K562 (cell line): ENCODE data around the gene PLXDC1. TPM values are rescaled to one million over a fixed set of nuclear protein-coding genes. Genes with fewer than 3 reads are reported as not detected.

Experiments
- CTBP1 ChIP-seq: fragments of 450-650 bp; IDR thresholded peaks from 2 replicates; pipeline ENCODE4 v1.6.1; 2016; ENCODE audit warnings: borderline replicate concordance
- E2F1 ChIP-seq: sonication (generic); formaldehyde crosslinking; IDR thresholded peaks from 2 replicates; pipeline ENCODE4 v1.8.1; 2023; ENCODE audit warnings: mild to moderate bottlenecking, missing genetic modification reagents, moderate library complexity
- E2F3 ChIP-seq: fragments of 250-450 bp; sonication (Bioruptor Pico); IDR thresholded peaks from 2 replicates; pipeline ENCODE4 v1.4.0; 2020; ENCODE audit warnings: mild to moderate bottlenecking
- PHF8 ChIP-seq: fragments of 200-600 bp; sonication (generic); IDR thresholded peaks from 2 replicates; pipeline ENCODE4 v1.6.1; 2012; ENCODE audit warnings: mixed run types, mild to moderate bottlenecking, inconsistent platforms, low read length, moderate library complexity, borderline replicate concordance
- POLR2B ChIP-seq: fragments of 450-650 bp; IDR thresholded peaks from 2 replicates; pipeline ENCODE4 v1.6.1; 2018; ENCODE audit warnings: low read depth; ENCODE audit not compliant: partially characterized antibody
- RBM14 ChIP-seq: fragments of 200-400 bp; formaldehyde crosslinking; IDR thresholded peaks from 2 replicates; pipeline ENCODE4 v1.6.1; 2018; ENCODE audit warnings: low read depth, mild to moderate bottlenecking, low read length, moderate library complexity, borderline replicate concordance; ENCODE audit not compliant: insufficient read depth
- RHOXF2B ChIP-seq: fragments of 250-450 bp; sonication (Bioruptor Pico); conservative IDR thresholded peaks from 2 replicates; pipeline ENCODE4 v1.5.1; 2021
- SAP30 ChIP-seq: fragments of 200-600 bp; sonication (generic); IDR thresholded peaks from 2 replicates; pipeline ENCODE4 v1.6.1; 2012; ENCODE audit warnings: borderline replicate concordance, low read depth, mild to moderate bottlenecking, moderate library complexity, low read length, control low read depth, inconsistent platforms; ENCODE audit not compliant: insufficient read depth, poor library complexity, severe bottlenecking
- SIN3A ChIP-seq, 2 experiments: fragments of 150-350 bp in 1 of 2; IDR thresholded peaks; 2 replicates each; pipeline ENCODE4 v1.6.1; 2011 to 2016; ENCODE audit warnings: borderline replicate concordance in 2 of 2, low read depth in 2 of 2, low read length in 2 of 2, mild to moderate bottlenecking in 2 of 2, moderate library complexity in 2 of 2; ENCODE audit not compliant: control insufficient read depth in 1 of 2
- SIRT6 ChIP-seq: IDR thresholded peaks from one replicate; pipeline ENCODE4 v1.6.1; 2012; ENCODE audit warnings: low read depth, mild to moderate bottlenecking, control low read depth, inconsistent platforms, low read length, moderate library complexity
- SOX6 ChIP-seq: fragments of 450-650 bp; IDR thresholded peaks from 2 replicates; pipeline ENCODE4 v1.6.1; 2014; ENCODE audit warnings: mild to moderate bottlenecking
- SRF ChIP-seq, 2 experiments: fragments of 250-450, 450-650 bp in 1 of 2; sonication (Bioruptor Pico) in 1 of 2; sonication (generic) in 1 of 2; formaldehyde crosslinking; IDR thresholded peaks; 2 replicates each; pipeline versions ENCODE4 v1.5.0 to v1.5.1; 2020 to 2022; ENCODE audit warnings: mild to moderate bottlenecking in 1 of 2, missing genetic modification reagents in 1 of 2
- STAT6 ChIP-seq: sonication (generic); formaldehyde crosslinking; IDR thresholded peaks from 2 replicates; pipeline ENCODE4 v1.8.1; 2023; ENCODE audit warnings: mild to moderate bottlenecking, missing genetic modification reagents
- TAF1 ChIP-seq: IDR thresholded peaks from 2 replicates; pipeline ENCODE4 v1.6.1; 2011; ENCODE audit warnings: mild to moderate bottlenecking, low read length, moderate library complexity; ENCODE audit not compliant: insufficient read depth, control insufficient read depth, severe bottlenecking; ENCODE audit errors: extremely low read depth
- TGIF2 ChIP-seq: sonication (generic); formaldehyde crosslinking; IDR thresholded peaks from 2 replicates; pipeline ENCODE4 v1.8.1; 2022; ENCODE audit warnings: mild to moderate bottlenecking, missing genetic modification reagents, moderate library complexity
- ZBED1 ChIP-seq: IDR thresholded peaks from 2 replicates; pipeline ENCODE4 v1.6.1; 2014
- ZNF217 ChIP-seq: sonication (generic); formaldehyde crosslinking; IDR thresholded peaks from 2 replicates; pipeline ENCODE4 v1.8.0; 2022; ENCODE audit warnings: mild to moderate bottlenecking, missing genetic modification reagents
- ZNF282 ChIP-seq: sonication (generic); formaldehyde crosslinking; IDR thresholded peaks from 2 replicates; pipeline ENCODE4 v1.8.1; 2023; ENCODE audit warnings: missing genetic modification reagents
- ZNF707 ChIP-seq: fragments of 250-450 bp; sonication (Bioruptor Pico); conservative IDR thresholded peaks from 2 replicates; pipeline ENCODE4 v1.8.0; 2022; ENCODE audit warnings: inconsistent platforms, mild to moderate bottlenecking, moderate library complexity
- polyA plus RNA-seq, 8 experiments: library from polyadenylated mRNA; depleted of rRNA in 4 of 8; stranded (reverse) in 5 of 8; unstranded in 3 of 8; fragments of >200 nt; fragmentation: Nextera tagmentation in 2 of 8; fragmentation: Illumina TruSeq in 1 of 8; extraction: Ambion mirVana in 2 of 8; extraction: Trizol in 1 of 8; gene quantifications; 2 replicates each; pipeline versions ENCODE4 v1.2.1 to v1.2.3, GENCODE V29; 2011 to 2014; ENCODE audit warnings: inconsistent platforms in 1 of 8, missing spikeins in 1 of 8
- total RNA-seq, 7 experiments: library from RNA; depleted of rRNA in 6 of 7; stranded (reverse); fragments of >200 nt in 6 of 7; fragmentation: Illumina TruSeq in 2 of 7; extraction: Trizol in 2 of 7; gene quantifications; 2 replicates each; pipeline versions ENCODE4 v1.2.1 to v1.2.3, GENCODE V29; 2011 to 2021; ENCODE audit warnings: low replicate concordance in 1 of 7
- TF ChIP-seq, protein P1 (sequence below): fragments of 250-450 bp; sonication (Bioruptor Pico); IDR thresholded peaks from 2 replicates; pipeline ENCODE4 v1.5.0; 2020; ENCODE audit warnings: mild to moderate bottlenecking

Gene PLXDC1
- total and polyA plus RNA-seq, 9 of the 15 experiments (the other 6 are each of a cell fraction or from before 2014, with no cell fraction given): not detected

GRCh38 chr17:39200070-39200879 lies 48.8 kb upstream of the PLXDC1 start, which contains the start of gene RPL19 (continued):
- TF ChIP-seq STAT6 (CRISPR knock-in tag): peak; percentile 56; the same call in 1 of the 2 replicates
- TF ChIP-seq ZNF282: no peak
- TF ChIP-seq ZNF217 (CRISPR knock-in tag): no peak
- TF ChIP-seq POLR2B: peak; percentile 94
- 0 out of 2 replicates have a peak, but pooled peaks have one; percentile 14 for TF ChIP-seq E2F3 (CRISPR knock-in tag)
- peak; percentile 96 for TF ChIP-seq PHF8
- no peak for TF ChIP-seq RHOXF2B (CRISPR knock-in tag)
- TF ChIP-seq SIRT6: no peak
- no peak; the same call in 1 of the 2 replicates for TF ChIP-seq ZBED1
- peak; percentile 94 for TF ChIP-seq TAF1
- TF ChIP-seq, protein P1, sequence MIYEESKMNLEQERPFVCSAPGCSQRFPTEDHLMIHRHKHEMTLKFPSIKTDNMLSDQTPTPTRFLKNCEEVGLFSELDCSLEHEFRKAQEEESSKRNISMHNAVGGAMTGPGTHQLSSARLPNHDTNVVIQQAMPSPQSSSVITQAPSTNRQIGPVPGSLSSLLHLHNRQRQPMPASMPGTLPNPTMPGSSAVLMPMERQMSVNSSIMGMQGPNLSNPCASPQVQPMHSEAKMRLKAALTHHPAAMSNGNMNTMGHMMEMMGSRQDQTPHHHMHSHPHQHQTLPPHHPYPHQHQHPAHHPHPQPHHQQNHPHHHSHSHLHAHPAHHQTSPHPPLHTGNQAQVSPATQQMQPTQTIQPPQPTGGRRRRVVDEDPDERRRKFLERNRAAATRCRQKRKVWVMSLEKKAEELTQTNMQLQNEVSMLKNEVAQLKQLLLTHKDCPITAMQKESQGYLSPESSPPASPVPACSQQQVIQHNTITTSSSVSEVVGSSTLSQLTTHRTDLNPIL (CRISPR knock-in tag): no peak
- TF ChIP-seq SRF (CRISPR knock-in tag; IDR thresholded peaks at IDR 0.05): peak in 1 of 2 experiments; percentile 14; a peak in 1 of 4 replicates
- peak; percentile 38 to 78; a peak in 1 of 4 replicates for TF ChIP-seq SIN3A (IDR thresholded peaks at IDR 0.05; ENCODE audit: borderline replicate concordance in 2 of 2, control insufficient read depth in 1 of 2, low read depth in 2 of 2, low read length in 2 of 2)
- TF ChIP-seq SAP30: peak; percentile 84
- TF ChIP-seq SOX6: 0 out of 2 replicates have a peak, but pooled peaks have one; percentile 30
- no peak for TF ChIP-seq TGIF2 (CRISPR knock-in tag)
- TF ChIP-seq E2F1 (CRISPR knock-in tag): no peak; the same call in 1 of the 2 replicates
- TF ChIP-seq CTBP1: peak; percentile 42; the same call in 1 of the 2 replicates
- TF ChIP-seq RBM14: no peak
- no peak for TF ChIP-seq ZNF707 (CRISPR knock-in tag)
